Measurements from ENCODE around the gene WDR75. TPM values are rescaled to one million over a fixed set of nuclear protein-coding genes. Genes with fewer than 3 reads are reported as not detected.

The WDR75 gene
- total and polyA plus RNA-seq, 2 of the 13 experiments (the other 11 are each of a cell fraction or from before 2014, with no cell fraction given) = 63.0 to 74.1 TPM

- no peak for TF ChIP-seq ZBTB40 (IDR thresholded peaks at IDR 0.05)
- TF ChIP-seq ZBTB40 (CRISPR knock-in tag; IDR thresholded peaks at IDR 0.05) = peak; percentile 56; the same call in 1 of the 2 replicates
- no peak for TF ChIP-seq NR2F6 (IDR thresholded peaks at IDR 0.05)
- peak; percentile 12; the same call in 1 of the 2 replicates for TF ChIP-seq NR2F6 (CRISPR knock-in tag; IDR thresholded peaks at IDR 0.05)
- TF ChIP-seq GLMP (CRISPR knock-in tag; IDR thresholded peaks at IDR 0.05; ENCODE audit: borderline replicate concordance) = no peak
- TF ChIP-seq PAXIP1 (CRISPR knock-in tag; conservative IDR thresholded peaks at IDR 0.05) = peak; percentile 59; the same call in 1 of the 2 replicates
- no peak; the same call in 1 of the 2 replicates for TF ChIP-seq EHMT2 (IDR thresholded peaks at IDR 0.05; ENCODE audit: borderline replicate concordance, low read depth, low read length)
- peak; percentile 21; the same call in 1 of the 2 replicates for TF ChIP-seq SIX1 (CRISPR knock-in tag; IDR thresholded peaks at IDR 0.05; ENCODE audit: borderline replicate concordance)
- peak; percentile 9; the same call in 1 of the 2 replicates for TF ChIP-seq RXRB (CRISPR knock-in tag; IDR thresholded peaks at IDR 0.05; ENCODE audit: borderline replicate concordance)
- TF ChIP-seq NCOA1 (CRISPR knock-in tag; IDR thresholded peaks at IDR 0.05) = no peak
- TF ChIP-seq ZBTB7B (CRISPR knock-in tag; IDR thresholded peaks at IDR 0.05) = peak; percentile 27; the same call in 1 of the 2 replicates
- TF ChIP-seq ZBTB1 (CRISPR knock-in tag; IDR thresholded peaks at IDR 0.05; ENCODE audit: borderline replicate concordance) = no peak
- peak; percentile 89 for TF ChIP-seq HDAC1 (CRISPR knock-in tag; IDR thresholded peaks at IDR 0.05)
- TF ChIP-seq CREM (IDR thresholded peaks at IDR 0.05) = peak; percentile 99
- peak; percentile 92 for TF ChIP-seq CREM (CRISPR knock-in tag; IDR thresholded peaks at IDR 0.05)
- peak; percentile 20 for TF ChIP-seq ZFP36 (IDR thresholded peaks at IDR 0.05; ENCODE audit: borderline replicate concordance, low read depth, low read length, partially characterized antibody)
These were observed at the start of gene WDR75 (continued) for GRCh38 chr2:189440947-189441708.
